ENCODE data around the gene NRTN.
"Not testable (repeated sequence)": the region's sequence is repeated elsewhere in the genome, so short reads cannot be mapped to it uniquely, and the experiment has no call there.

Gene NRTN

DNA sequence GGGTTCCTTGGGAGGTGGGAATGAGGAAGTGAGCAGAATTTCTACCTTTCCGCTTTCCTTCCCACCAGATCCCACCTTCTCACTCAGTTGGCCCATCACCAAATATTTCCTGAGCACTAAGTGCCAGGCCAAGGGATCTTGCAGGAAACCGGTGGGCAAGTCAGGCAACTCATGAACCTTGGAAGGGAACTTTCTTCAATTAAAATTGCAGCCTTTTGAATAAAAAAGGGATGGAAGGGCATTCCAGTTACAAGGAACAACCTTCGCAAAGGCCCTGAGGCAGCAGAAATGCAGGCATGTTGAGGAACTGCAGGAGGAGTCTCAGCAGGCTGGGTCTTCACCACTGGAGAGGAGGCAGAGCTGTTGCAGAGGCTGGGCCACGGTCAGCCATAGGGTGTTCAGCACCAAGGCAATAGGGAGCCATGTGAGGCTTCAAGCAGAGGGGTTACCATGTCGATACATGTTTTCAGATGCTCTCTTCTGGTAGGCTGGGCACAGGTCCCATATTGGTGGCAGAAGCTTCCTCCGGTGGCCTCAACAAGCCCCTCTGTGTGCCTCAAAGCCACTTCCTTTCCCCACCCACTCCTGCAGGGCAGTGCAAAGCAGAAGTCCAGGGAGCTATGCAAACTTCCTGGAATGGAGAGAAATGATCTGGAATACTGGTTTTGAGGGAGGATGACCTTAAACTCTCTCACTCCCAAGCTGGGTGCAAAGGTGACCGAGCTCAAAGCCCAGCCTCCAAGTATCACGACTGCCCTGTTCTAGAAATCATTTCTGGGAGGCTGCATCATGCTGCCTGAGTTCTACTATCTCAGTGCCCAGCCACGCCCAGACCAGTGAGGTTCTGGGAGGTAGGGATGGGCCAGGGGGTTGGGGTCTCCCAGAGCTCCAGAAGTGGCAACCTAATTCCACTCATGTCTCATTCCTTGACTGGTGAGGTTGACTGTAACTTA lies 34.5 kb downstream of the NRTN start, which contains the start of gene FUT6:
Gene FUT6 (minus strand): TSS at position 638 of the 953 bp plus-strand sequence. CDS start 7,135 bp downstream, outside the sequence.
- H3K4me3 ChIP-seq (ENCODE audit: low read depth, low read length): no peak within 1 kb of the TSS
- DNase-seq (ENCODE audit: low read depth): no peak
- TF ChIP-seq CTCF (conservative IDR thresholded peaks at IDR 0.05; ENCODE audit: low read depth, low read length): no peak

DNA sequence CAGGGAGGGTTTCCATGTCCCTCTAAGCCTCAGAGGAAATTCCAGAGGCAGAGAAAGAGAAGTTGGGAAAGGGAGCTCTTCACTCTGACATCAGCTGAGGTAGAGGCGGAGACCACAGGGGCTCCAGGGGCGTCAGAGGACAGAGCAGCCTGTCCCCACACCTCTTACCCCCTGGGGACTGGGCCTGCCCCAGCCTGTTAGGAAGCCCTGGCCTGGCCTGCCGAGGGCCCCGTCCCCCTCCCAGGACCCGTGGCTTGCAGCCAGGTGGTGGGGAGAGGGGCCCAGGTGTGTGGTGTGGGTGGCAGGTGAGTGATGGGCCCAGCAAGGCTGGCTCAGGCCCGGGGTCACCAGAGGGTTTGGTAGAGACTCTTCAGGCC lies 36.9 kb downstream of the NRTN start:
- not testable (repeated sequence) for H3K4me3 ChIP-seq (ENCODE audit: low read depth, low read length); DNase-seq (ENCODE audit: low read depth)

GRCh38 chr19:5843295-5843927 lies 38.5 kb downstream of the NRTN start:
- H3K4me3 ChIP-seq (ENCODE audit: low read depth, low read length): no peak overlapping the region
- no peak for TF ChIP-seq CTCF (conservative IDR thresholded peaks at IDR 0.05; ENCODE audit: low read depth, low read length)
- no peak for DNase-seq (ENCODE audit: low read depth)

DNA sequence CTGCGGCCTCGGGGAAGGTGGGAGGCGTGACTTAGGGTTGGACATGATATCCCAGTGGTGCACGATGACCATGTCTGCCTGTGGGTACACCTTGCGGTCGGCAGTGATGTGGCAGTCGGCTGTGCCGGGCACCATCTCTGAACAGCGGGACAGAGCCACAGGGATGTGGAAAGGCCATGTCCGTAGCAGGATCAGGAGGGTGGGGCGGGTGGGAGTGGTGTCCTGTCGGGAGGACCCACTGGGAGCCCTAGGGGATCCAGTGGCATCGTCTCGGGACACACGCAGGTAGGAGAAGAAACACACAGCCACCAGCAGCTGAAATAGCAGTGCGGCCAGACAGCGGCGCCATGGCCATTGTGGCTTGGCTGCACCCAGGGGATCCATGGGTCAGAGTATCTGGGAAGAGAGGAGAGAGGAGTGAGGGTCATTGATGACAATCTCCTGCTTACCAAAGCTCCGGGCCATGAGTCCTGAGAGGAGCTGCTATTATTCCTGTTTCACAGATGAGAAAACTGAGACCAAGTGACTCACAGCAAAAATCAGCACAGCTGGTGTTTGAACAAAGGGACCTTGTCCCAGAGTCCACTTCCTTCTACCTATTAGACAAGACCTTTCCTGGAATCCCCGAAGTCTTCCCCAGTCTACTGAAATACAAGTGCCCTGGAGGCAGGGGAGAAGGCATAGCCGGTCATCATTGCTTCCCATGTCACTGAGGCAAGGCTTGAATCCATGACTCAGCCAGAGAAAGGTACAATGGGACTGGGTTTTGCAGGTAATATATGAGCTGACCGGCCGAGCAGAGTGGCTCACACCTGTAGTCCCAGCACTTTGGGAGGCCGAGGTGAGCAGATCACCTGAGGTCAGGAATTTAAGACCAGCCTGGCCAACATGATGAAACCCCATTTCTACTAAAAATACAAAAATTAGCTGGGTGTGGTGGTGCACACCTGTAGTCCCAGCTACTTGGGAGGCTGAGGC lies 39.9 kb downstream of the NRTN start:
- H3K4me3 ChIP-seq (ENCODE audit: low read depth, low read length): no peak overlapping the region
- DNase-seq (ENCODE audit: low read depth): no peak
- no peak for TF ChIP-seq CTCF (conservative IDR thresholded peaks at IDR 0.05; ENCODE audit: low read depth, low read length)

GRCh38 chr19:5847846-5848245 lies 43.0 kb downstream of the NRTN start:
- not testable (repeated sequence) for DNase-seq (ENCODE audit: low read depth); H3K4me3 ChIP-seq (ENCODE audit: low read depth, low read length)

DNA sequence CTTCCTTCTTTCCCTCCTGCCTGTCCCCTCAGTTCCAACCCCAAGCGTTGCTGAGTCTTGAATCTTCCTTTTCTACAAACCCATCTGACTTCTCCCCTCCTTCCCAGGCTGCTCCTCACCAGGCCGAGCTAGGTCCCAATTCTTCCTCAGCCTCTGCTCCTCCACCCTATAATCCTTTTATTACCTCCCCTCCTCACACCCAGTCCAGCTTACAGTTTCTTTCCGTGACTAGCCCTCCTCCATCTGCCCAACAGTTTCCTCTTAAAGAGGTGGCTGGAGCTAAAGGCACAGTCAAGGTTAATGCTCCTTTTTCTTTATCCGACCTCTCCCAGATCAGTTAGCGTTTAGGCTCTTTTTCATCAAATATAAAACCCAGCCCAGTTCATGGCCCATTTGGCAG lies 43.8 kb downstream of the NRTN start:
- DNase-seq (ENCODE audit: low read depth): not testable (repeated sequence)

DNA sequence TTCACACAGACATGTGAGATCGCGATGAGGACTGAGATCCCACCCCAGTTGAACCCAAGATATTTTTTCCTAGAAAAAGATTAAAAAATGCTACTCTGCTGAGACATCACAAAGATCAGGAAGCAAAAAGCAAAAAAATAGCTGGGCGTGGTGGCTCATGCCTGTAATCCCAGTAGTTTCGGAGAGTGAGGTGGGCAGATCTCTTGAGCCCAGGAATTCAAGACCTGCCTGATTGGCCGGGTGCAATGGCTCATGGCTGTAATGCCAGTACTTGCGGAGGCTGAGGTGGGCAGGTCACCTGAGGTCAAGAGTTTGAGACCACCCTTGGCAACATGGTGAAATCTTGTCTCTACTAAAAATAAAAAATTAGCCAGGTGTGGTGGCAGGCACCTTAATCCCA lies 45.3 kb downstream of the NRTN start:
- no peak overlapping the region for H3K4me3 ChIP-seq (ENCODE audit: low read depth, low read length)
- TF ChIP-seq CTCF (conservative IDR thresholded peaks at IDR 0.05; ENCODE audit: low read depth, low read length): no peak
- DNase-seq (ENCODE audit: low read depth): no peak

More for the DNA sequence above, 43.8 kb downstream of the NRTN start:
- H3K4me3 ChIP-seq (ENCODE audit: low read depth, low read length): not testable (repeated sequence)

DNA sequence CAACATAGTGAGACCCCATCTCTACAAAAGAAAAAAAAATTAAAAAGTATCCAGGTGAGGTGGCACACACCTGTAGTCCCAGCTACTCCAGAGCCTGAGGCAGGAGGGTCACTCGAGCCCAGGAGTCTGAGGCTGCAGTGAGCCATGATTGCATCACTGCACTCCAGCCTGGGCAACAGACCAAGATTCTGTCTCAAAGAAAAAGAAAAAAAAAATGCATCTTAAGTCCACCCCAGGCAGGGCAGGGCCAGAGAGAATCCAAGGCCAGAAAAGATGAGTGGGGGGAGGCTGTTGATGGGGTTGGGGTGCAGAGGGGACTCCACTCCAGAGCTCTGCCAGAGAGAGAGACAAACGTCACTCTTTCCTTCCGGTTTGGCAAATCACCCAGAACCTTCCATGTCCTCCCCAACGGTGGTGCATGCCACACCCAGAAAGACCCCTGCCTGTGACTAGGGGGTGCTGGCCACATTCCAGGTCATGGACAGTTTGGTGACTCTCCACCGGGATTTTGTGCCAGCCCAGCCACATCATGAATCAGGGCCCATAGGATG lies 46.0 kb downstream of the NRTN start:
- DNase-seq (ENCODE audit: low read depth): peak; percentile 75
- no peak for TF ChIP-seq CTCF (conservative IDR thresholded peaks at IDR 0.05; ENCODE audit: low read depth, low read length)

More for the DNA sequence above, 46.0 kb downstream of the NRTN start:
- no peak overlapping the region for H3K4me3 ChIP-seq (ENCODE audit: low read depth, low read length)
